Breast epithelium (tissue), 3 donors: Measurements from ENCODE around the gene ZNF862.
"Not testable (repeated sequence)": the region's sequence is repeated elsewhere in the genome, so short reads cannot be mapped to it uniquely, and the experiment has no call there.

ENCODE experiments used
- CTCF ChIP-seq, 3 donors: fragments of 450-650 bp; IDR thresholded peaks; one replicate each; pipeline ENCODE4 v1.5.1; 2016 to 2017; ENCODE audit warnings: antibody characterized with exemption in 3 of 3, mild to moderate bottlenecking in 3 of 3, moderate library complexity in 3 of 3
- POLR2A ChIP-seq: fragments of 450-650 bp; IDR thresholded peaks from one replicate; pipeline ENCODE4 v1.6.1; 2016; ENCODE audit warnings: antibody characterized with exemption, mild to moderate bottlenecking, moderate library complexity

GRCh38 chr7:149907776-149908376 is 69.7 kb downstream of the ZNF862 start:
- not testable (repeated sequence) for TF ChIP-seq CTCF (IDR thresholded peaks at IDR 0.05); POLR2A
